HCT116 (cell line): ENCODE measurements around the gene LRRC9.

Experiments used
- CBX3 ChIP-seq: IDR thresholded peaks from 2 replicates; pipeline ENCODE4 v1.6.1; 2012; ENCODE audit warnings: low read depth
- EGR1 ChIP-seq: IDR thresholded peaks from 2 replicates; pipeline ENCODE4 v1.6.1; 2012; ENCODE audit warnings: low read depth
- EZH2 ChIP-seq: fragments of 200-600 bp; sonication (generic); IDR thresholded peaks from 2 replicates; pipeline ENCODE4 v1.6.1; 2017; ENCODE audit warnings: antibody characterized with exemption, mixed run types
- EZH2phosphoT487 ChIP-seq: fragments of 200-600 bp; IDR thresholded peaks from 2 replicates; pipeline ENCODE4 v1.6.1; 2018; ENCODE audit warnings: antibody characterized with exemption, borderline replicate concordance
- JUND ChIP-seq: IDR thresholded peaks from 2 replicates; pipeline ENCODE4 v1.6.1; 2012
- POLR2A ChIP-seq: IDR thresholded peaks from 2 replicates; pipeline ENCODE4 v1.7.0; 2011; ENCODE audit warnings: borderline replicate concordance; ENCODE audit not compliant: insufficient read depth, insufficient read length; ENCODE audit errors: extremely low read depth
- POLR2AphosphoS5 ChIP-seq: IDR thresholded peaks from 2 replicates; pipeline ENCODE4 v1.6.1; 2011; ENCODE audit warnings: mild to moderate bottlenecking, low read depth, low read length, moderate library complexity
- RAD21 ChIP-seq: IDR thresholded peaks from 2 replicates; pipeline ENCODE4 v1.6.1; 2012; ENCODE audit warnings: low read depth, mild to moderate bottlenecking
- SIN3A ChIP-seq: IDR thresholded peaks from 2 replicates; pipeline ENCODE4 v1.6.1; 2012; ENCODE audit warnings: low read depth
- SRF ChIP-seq: IDR thresholded peaks from 2 replicates; pipeline ENCODE4 v1.6.1; 2012; ENCODE audit warnings: low read depth
- TF ChIP-seq, protein P1 (sequence below), 3 experiments: fragments of 200-600 bp in 1 of 3; sonication (generic) in 1 of 3; IDR thresholded peaks in 2 of 3; conservative IDR thresholded peaks in 1 of 3; 2 replicates each; pipeline ENCODE4 v1.5.1; 2012 to 2017; ENCODE audit warnings: low read depth in 2 of 3, low read length in 2 of 3, antibody characterized with exemption in 1 of 3, borderline replicate concordance in 1 of 3, control low read depth in 1 of 3, mild to moderate bottlenecking in 1 of 3, mixed read lengths in 1 of 3, mixed run types in 1 of 3, moderate library complexity in 1 of 3; ENCODE audit not compliant: insufficient read depth in 1 of 3

- TF ChIP-seq, protein P1, sequence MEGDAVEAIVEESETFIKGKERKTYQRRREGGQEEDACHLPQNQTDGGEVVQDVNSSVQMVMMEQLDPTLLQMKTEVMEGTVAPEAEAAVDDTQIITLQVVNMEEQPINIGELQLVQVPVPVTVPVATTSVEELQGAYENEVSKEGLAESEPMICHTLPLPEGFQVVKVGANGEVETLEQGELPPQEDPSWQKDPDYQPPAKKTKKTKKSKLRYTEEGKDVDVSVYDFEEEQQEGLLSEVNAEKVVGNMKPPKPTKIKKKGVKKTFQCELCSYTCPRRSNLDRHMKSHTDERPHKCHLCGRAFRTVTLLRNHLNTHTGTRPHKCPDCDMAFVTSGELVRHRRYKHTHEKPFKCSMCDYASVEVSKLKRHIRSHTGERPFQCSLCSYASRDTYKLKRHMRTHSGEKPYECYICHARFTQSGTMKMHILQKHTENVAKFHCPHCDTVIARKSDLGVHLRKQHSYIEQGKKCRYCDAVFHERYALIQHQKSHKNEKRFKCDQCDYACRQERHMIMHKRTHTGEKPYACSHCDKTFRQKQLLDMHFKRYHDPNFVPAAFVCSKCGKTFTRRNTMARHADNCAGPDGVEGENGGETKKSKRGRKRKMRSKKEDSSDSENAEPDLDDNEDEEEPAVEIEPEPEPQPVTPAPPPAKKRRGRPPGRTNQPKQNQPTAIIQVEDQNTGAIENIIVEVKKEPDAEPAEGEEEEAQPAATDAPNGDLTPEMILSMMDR (IDR thresholded peaks at IDR 0.05 in 2 of 3, conservative IDR thresholded peaks at IDR 0.05 in 1 of 3; ENCODE audit: borderline replicate concordance in 1 of 3, insufficient read depth in 1 of 3, low read depth in 2 of 3, low read length in 2 of 3) = no peak
- TF ChIP-seq EZH2phosphoT487 = no peak
- TF ChIP-seq EZH2 = no peak
- no peak for TF ChIP-seq SIN3A
- no peak for TF ChIP-seq POLR2A
- TF ChIP-seq EGR1 = no peak
- no peak for TF ChIP-seq JUND
- no peak for TF ChIP-seq CBX3
- TF ChIP-seq RAD21 = no peak
- no peak for TF ChIP-seq POLR2AphosphoS5
- TF ChIP-seq SRF = no peak
Observed at GRCh38 chr14:60092526-60092920, 172.6 kb downstream of the LRRC9 start.
